Measurements from ENCODE around the gene UBAC2.

UBAC2 gene

GRCh38 chr13:99421758-99422585 is 221.3 kb downstream of the UBAC2 start:
- DNase-seq: no peak

GRCh38 chr13:99422586-99423220 is 222.0 kb downstream of the UBAC2 start:
- DNase-seq: no peak

GRCh38 chr13:99425485-99426341 is 225.1 kb downstream of the UBAC2 start:
- no peak for DNase-seq

- no peak for DNase-seq
Measured at GRCh38 chr13:99426426-99426825, 225.8 kb downstream of the UBAC2 start.

- DNase-seq: no peak
Measured at GRCh38 chr13:99429670-99430069, 229.0 kb downstream of the UBAC2 start.

GRCh38 chr13:99431927-99432608 is 231.4 kb downstream of the UBAC2 start:
- no peak for DNase-seq

GRCh38 chr13:99432609-99433542 is 232.2 kb downstream of the UBAC2 start:
- DNase-seq: peak; percentile 53

- no peak for DNase-seq
Measured at GRCh38 chr13:99433543-99434075, 233.0 kb downstream of the UBAC2 start.

- no peak for DNase-seq
Measured at GRCh38 chr13:99434258-99434788, 233.7 kb downstream of the UBAC2 start.

- DNase-seq: no peak
Measured at GRCh38 chr13:99435116-99435515, 234.5 kb downstream of the UBAC2 start.

- DNase-seq: no peak
Measured at GRCh38 chr13:99435998-99436397, 235.3 kb downstream of the UBAC2 start.

All from fibroblast of upper back skin (primary cell).